Activated CD8-positive, alpha-beta memory T cell treated with anti-CD3 and anti-CD28 coated beads, Interleukin-2, amount 50 U/mL, for 1 hour (primary cell): ENCODE measurements around the gene PEA15.

ENCODE experiments used
- DNase-seq: peaks from one replicate; pipeline ENCODE4 v3.0.0-alpha.2; 2020; ENCODE audit errors: extremely low read depth

Gene PEA15

DNA sequence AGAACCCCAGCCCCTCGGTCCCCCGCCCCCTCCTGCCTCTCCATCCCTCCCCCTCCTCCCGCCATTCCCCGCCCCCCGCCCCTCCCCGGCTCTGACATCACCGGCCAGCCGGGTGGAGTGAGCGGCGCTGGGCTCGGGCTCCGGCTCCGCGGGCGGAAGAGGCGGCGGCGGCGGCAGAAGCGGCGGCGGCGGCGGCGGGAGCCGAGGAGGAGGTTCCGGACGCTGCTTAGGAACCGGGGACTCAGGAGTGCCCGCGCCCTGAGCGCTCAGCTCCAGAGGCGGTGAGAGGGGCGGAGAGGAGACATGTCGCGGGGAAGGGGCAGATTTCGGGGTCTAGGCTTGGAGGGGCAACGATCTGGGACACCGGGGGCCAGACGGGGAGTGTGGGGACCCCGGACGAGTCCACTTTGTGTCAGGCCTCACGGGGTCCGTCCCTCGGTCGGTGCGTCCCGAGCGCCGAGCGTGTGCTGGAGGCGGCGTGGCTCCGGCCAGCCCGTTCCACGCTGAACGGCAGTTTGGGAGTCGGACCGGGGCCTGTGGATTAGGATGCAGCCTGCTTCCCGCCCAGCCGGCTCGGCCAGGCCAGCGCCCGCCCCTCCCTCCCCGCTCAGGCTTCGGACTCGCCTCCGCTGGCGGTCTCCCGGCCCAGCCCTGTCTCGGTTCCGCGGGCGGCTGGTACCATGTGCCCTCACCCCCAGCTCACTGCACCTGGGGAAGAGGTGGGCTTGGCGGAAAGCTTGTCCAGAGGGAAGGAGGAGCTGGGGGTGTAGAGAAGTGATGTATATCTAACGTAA lies at the start of gene PEA15:
PEA15 (plus strand) TSS at position 143 of the 794 bp plus-strand sequence. CDS start 6,161 bp downstream, outside the sequence.
- DNase-seq: no peak

DNA sequence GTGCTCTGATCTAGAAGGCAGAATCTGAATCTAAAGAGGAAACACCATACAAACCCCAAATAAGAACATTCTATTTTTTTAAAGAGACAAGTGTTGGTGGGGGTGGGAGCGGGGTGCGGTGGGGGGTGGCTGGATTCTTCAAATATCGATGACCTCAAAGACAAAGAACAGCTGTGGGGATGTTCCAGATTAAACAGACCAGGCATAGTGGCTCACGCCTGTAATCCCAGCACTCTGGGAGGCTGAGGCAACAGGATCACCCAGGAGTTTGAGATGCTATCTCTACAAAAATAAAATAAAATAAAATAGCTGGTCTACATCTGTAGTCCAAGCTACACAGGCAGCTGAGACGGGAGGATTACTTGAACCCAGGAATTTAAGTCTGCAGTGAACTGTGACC lies 48.8 kb upstream of the PEA15 start:
- DNase-seq: no peak

GRCh38 chr1:160157174-160157573 lies 48.0 kb upstream of the PEA15 start:
- no peak for DNase-seq

DNA sequence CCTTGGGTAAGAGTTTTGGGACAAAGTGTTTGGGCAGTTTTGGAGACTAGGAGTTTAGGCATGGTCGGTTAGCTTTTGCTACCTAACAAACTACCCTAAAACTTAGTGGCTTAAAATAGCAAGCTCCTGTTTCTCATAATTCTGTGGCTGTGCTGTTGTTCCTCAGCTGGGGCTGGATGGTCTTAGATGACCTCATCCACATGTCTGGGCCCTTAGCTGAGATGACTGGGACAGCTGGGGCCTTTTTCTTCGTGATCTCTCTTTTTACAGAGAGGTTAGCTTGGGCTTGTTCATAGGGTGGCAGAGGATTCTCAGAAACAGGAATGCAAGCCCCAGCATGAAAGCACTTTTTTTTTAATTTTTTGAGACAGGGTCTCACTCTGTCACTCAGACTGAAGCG lies 47.2 kb upstream of the PEA15 start:
- DNase-seq: no peak

GRCh38 chr1:160158534-160158933 lies 46.6 kb upstream of the PEA15 start:
- no peak for DNase-seq

- DNase-seq: no peak
Observed at GRCh38 chr1:160159846-160160245, 45.3 kb upstream of the PEA15 start.

DNA sequence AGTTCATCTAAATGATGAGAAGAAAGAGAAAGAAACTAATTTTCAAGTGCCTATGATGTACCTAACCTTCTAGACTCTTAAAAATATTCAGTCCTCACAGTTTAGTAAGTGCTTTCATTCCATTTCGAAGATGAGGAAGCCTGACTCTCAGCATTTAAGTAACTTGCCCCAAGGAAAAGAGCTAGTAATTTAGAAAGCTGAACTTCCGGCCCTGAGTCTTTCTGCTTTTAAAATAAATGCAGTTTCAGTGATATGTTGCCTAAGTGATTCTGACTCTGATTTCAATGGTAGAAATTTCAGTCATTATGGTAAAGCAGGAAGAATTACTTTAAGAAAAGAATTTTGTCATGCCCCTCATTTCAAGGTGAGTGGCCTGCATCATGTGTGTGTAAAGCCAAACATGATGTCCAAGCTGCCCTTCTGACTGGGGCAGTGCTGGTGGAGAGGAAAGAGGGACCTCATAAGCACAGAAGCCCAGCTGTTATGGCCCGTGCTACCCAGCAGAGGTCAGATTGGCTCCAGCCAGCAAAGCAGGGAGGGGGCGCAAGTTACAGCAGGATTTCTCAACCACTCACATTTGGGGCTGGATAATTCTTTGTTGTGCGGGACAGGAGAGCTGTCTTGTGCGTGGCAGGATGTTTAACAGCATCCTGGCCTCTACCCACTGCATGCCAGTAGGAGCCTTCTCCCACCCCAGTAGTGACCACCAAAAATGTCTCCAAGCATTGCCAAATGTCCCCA lies 43.0 kb upstream of the PEA15 start:
- no peak for DNase-seq

DNA sequence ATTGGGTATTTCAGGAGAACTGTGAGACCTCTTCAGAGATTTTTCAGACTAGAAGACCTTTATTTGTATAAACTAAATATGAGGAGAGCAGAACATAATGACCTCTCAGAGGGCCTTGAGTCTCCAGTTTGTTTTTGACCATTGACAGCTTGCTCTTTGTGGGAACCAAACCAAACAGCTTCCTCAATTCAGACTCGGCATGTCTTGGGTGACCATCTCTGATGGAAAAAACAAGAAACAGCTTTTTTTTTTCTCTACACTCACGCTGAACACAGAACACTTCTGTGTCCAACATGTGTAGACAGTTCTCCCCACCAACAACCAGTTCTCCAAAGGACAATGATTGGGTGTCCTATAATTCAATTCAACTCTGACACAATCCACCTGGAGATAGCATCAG lies 42.3 kb upstream of the PEA15 start:
- DNase-seq: no peak

DNA sequence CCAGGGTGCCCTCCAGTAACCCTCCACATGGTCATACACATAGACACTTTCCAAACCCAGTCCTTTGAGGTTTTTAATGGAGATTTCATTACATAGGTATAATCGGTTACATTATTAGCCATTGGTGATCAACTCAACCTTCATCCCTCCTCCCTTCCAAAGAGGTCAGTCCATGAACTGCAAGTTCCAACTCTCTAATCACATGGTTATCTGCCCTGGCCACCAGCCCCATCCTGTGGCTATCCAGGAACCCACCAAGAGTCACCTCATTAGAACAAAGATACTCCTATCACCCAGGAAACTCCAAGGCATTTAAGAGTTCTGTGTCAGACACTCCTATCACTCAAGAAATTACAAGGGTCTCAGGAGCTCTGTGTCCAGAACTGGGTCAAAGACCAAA lies 41.6 kb upstream of the PEA15 start:
- DNase-seq: no peak

GRCh38 chr1:160164121-160164520 lies 41.1 kb upstream of the PEA15 start:
- no peak for DNase-seq

DNA sequence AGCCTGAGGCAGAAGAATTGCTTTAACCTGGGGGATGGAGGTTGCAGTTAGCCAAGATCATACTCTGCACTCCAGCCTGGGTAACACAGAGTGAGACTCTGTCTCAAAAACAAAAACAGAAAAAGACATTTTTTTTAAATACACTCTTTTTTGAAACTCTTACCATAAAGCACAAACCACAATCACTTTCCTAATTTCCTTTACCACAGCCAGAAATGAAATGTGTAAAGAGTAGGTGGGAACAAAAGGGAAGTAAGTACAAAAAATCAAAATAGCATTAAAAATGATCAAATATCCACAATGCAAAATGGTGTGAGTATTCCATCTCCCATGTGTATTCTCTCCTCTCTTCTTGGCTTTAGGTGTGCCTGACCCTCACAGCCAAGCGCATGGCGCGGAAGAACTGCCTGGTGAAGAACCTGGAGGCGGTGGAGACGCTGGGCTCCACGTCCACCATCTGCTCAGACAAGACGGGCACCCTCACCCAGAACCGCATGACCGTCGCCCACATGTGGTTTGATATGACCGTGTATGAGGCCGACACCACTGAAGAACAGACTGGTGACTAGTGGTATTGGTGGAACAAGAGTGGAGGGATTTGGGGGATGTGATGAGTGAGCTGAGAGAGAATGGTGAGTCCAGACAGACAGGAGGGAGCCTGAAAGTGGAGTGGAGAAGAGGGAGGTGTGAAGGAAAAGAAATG lies 38.9 kb upstream of the PEA15 start:
- DNase-seq: no peak

DNA sequence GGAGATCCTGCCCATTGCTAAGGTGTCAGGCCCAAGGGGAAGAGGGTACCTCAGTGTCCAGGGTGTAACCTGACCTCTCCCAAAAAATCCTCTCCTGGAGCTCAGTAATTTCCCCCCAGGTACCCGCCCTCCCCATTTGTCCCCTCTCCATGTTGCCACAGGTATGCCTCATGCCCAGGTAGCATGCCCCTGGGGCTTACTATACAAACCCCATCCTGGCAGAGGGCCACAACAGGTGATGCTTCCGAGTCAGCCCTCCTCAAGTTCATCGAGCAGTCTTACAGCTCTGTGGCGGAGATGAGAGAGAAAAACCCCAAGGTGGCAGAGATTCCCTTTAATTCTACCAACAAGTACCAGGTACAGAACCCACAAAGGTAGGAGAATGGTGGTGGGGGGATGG lies 38.1 kb upstream of the PEA15 start:
- DNase-seq: no peak

DNA sequence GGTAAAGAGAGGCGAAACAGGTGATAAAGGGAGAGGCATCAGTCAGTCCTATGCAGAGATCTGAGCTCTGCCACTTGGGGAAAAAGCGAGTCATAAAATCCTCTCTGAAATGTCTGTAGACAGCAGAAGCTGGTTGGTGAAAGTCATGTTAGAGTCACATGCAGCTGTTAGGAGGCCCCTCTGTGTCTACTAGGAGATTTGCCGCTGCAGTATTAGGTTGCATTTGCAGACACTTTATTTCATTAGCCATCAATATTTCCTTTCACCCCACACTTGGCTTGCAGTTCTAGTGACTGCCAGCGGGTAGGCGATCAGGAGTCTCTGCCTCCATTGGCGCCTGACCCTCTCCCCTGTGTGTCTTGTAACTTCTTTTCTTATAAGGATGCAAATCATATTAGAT lies 37.6 kb upstream of the PEA15 start:
- no peak for DNase-seq

DNA sequence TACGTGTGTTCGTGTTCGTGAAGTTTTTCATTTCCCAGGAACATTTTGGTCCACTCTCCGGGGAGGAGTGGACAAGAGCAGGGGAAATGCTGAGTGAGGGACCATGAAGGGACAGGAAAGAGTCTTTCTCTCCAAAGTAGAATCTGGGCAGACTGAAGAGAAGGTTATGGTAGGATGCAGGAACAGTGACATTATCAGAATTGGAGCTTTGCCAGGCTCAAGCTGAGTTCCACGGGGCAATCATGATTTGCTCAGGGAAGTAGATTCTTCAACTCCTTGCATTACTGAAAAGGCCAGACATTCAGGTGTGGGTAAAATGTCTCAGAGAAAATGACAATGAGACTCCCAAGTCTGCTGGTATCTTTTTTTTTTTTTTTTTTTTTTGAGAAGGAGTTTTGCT lies 37.2 kb upstream of the PEA15 start:
- DNase-seq: no peak

- DNase-seq: no peak
Observed at GRCh38 chr1:160168609-160169369, 36.4 kb upstream of the PEA15 start.

DNA sequence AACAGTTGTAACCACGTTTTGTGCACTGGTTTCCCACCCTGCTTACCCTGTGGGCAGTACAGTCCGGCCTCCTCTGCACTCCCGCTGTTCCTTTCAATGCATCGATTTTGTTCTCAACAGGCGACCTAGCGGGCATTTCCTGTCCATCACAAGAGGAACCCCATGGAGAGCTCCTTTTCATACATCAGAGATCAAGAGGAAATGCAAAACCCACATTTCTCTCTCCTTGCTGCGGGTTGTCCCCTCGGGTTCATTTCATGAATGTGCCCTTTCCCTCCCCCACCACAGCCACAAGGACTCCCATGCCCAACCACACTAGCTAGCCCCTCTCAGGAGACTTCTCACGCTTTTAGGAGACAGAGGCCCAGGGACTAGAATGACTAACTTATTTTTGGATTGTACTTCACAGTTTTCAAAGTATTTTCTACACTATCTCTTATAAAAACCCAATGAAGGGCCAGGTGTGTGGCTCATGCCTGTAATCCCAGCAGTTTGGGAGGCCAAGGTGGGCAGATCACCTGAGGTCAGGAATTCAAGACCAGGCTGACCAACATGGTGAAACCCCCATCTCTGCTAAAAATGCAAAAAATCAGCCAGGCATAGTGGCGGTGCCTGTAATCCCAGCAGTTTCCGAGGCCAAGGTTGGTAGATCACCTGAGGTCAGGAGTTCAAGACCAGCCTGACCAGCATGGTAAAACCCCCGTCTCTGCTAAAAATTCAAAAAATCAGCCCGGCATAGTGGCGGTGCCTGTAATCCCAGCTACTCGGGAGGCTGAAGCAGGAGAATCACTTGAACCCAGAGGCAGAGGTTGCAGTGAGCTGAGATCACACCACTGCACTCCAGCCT lies 35.4 kb upstream of the PEA15 start:
- no peak for DNase-seq

- DNase-seq: no peak
Observed at GRCh38 chr1:160171354-160171753, 33.8 kb upstream of the PEA15 start.

DNA sequence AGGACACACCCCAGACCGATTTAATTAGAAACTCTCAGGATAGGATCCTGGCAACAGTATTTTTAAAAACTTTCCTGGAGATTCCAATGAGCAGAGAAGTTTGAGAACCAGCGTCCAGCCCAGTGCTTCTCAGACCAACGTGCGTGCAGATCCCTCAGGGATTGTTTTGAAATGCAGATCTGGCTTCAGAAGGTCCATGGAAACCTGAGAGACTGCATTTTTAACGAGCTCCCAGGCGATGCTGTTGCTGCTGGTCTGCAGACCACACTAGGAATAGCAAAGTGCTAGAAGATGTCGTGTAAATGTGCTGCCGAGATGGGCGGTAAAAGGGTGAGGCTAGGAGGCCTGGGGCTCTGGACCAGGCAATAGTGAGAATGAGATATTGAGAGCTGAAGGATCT lies 33.2 kb upstream of the PEA15 start:
- no peak for DNase-seq

GRCh38 chr1:160177231-160177630 lies 28.0 kb upstream of the PEA15 start:
- DNase-seq: no peak

DNA sequence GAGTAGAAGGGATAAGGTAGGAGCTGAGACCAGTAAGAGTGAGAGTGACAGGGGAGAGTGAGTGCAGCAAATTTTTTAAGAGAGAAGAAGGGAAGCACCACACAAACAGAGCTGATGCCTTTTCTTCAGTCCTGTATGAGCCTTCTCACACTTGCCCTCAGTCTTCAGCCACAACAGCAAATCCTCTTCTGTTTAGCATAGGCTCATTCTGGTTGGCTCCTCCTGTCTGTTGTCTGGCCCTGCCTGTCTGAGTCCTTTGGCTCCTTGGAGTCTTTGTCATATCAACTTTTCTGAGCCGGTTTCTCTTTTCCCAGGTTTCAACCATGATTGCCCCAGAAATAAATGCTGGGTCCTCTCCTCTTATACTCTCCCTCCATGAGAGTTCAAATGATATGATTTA lies 27.5 kb upstream of the PEA15 start:
- no peak for DNase-seq

DNA sequence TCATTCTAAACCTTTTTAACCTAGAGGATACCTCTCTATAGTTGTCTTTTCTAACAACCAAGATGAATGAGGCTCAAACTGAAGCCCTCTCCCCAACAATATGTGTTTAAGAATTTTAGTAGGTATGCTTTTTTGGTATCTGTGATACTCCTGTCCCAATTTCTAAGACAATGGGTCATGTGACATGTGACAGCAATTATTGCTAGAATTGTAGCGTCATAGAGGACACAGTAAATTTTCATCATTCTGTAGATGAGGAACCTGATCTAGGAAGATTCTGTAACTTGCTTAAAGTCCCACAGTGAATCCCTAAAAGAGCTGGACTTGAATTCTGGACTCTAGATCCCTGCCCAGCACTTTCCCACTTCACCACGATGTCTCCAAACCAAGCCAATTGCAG lies 26.5 kb upstream of the PEA15 start:
- DNase-seq: no peak
